MCF 10A (cell line): ENCODE data around the gene HSPA6. TPM values are rescaled to one million over a fixed set of nuclear protein-coding genes. Genes with fewer than 3 reads are reported as not detected.
"Not testable (repeated sequence)": the region's sequence is repeated elsewhere in the genome, so short reads cannot be mapped to it uniquely, and the experiment has no call there.

Experiments used
- Bru-seq: library from RNA; stranded (reverse); fragments of 400-500 nt; gene quantifications from one replicate; lab custom pipeline; 2021; lab: Mats Ljungman, UMichigan
- BruChase-seq, 2 experiments: library from RNA; stranded (reverse); fragments of 400-500 nt; gene quantifications; one replicate each; lab custom pipeline; 2021; lab: Mats Ljungman, UMichigan
- BruUV-seq: library from RNA; stranded (reverse); fragments of 400-500 nt; replicated peaks from 2 replicates; lab custom pipeline; 2021; lab: Mats Ljungman, UMichigan
- CTCF ChIA-PET: fragments of 300-600 bp; sonication (Branson Sonifier 250); formaldehyde crosslinking; extraction: SDS; loops from one replicate; lab custom pipeline; 2021; ENCODE audit warnings: antibody characterized with exemption, inconsistent platforms; lab: Yijun Ruan, JAX
- POLR2A ChIA-PET: fragments of 300-600, 350-650 bp; sonication (Branson Sonifier 250); formaldehyde crosslinking; extraction: SDS; loops from one replicate; lab custom pipeline; 2020; ENCODE audit warnings: antibody characterized with exemption, inconsistent platforms; lab: Yijun Ruan, JAX
- DNase-seq: peaks from one replicate; pipeline ENCODE4 v3.0.0-alpha.2; 2018; ENCODE audit not compliant: unreplicated experiment
- H3K27ac Mint-ChIP-seq: one replicate; pipeline ENCODE4 v1.8.0; 2022; ENCODE audit warnings: mild to moderate bottlenecking, low read depth, mixed read lengths; ENCODE audit not compliant: unreplicated experiment
- H3K27me3 Mint-ChIP-seq: one replicate; pipeline ENCODE4 v1.8.0; 2022; ENCODE audit warnings: mixed read lengths; ENCODE audit not compliant: insufficient read depth, unreplicated experiment
- H3K36me3 Mint-ChIP-seq: one replicate; pipeline ENCODE4 v1.8.0; 2022; ENCODE audit warnings: mild to moderate bottlenecking, moderate library complexity, mixed read lengths; ENCODE audit not compliant: insufficient read depth, unreplicated experiment
- H3K4me1 Mint-ChIP-seq: one replicate; pipeline ENCODE4 v1.8.0; 2022; ENCODE audit warnings: mixed read lengths; ENCODE audit not compliant: insufficient read depth, unreplicated experiment
- H3K4me3 Mint-ChIP-seq: one replicate; pipeline ENCODE4 v1.8.0; 2022; ENCODE audit warnings: mild to moderate bottlenecking, moderate library complexity, mixed read lengths; ENCODE audit not compliant: unreplicated experiment
- H3K9me3 Mint-ChIP-seq: one replicate; pipeline ENCODE4 v1.8.0; 2022; ENCODE audit warnings: mixed read lengths; ENCODE audit not compliant: unreplicated experiment
- CTCF ChIP-seq: fragments of 200-600 bp; IDR thresholded peaks from one replicate; pipeline ENCODE4 v1.8.0; 2022; ENCODE audit warnings: antibody characterized with exemption, mild to moderate bottlenecking; ENCODE audit not compliant: unreplicated experiment
- intact Hi-C: fragments of 100-400 bp; cut with micrococcal nuclease; formaldehyde crosslinking; loops from 2 replicates; pipeline ENCODE4 v1.14.1; 2022
- long read RNA-seq: library from polyadenylated mRNA; stranded (forward); transcript quantifications from one replicate; pipeline ENCODE4 v2.0.0, GENCODE V29; 2022
- total RNA-seq: library from RNA; stranded (reverse); gene quantifications from 2 replicates; pipeline ENCODE4 v1.2.3, GENCODE V29; 2022

HSPA6 gene
- 0.28 and 0.52 TPM in 2 replicates for total RNA-seq
- Bru-seq, nascent RNA = percentile 35 among the genes with signal in this experiment
- percentile 22 among the genes with signal in this experiment for BruChase-seq, experiment 1, labeled RNA remaining after a 6-hour chase
- percentile 28 among the genes with signal in this experiment for BruChase-seq, experiment 2, labeled RNA remaining after a 2-hour chase
- long read RNA-seq, partial matches to known transcripts = 0 of 1 reads
- long read RNA-seq, other reads (novel, unspliced or antisense) = 0 of 1 reads

GRCh38 chr1:161523817-161524741 is at the start of gene HSPA6:
Gene HSPA6, plus strand, starts transcription at chr1:161524540. Its CDS starts 119 bp downstream, at chr1:161524659.
- Mint-ChIP-seq H3K4me3 (peak within 1 kb of the TSS; percentile 80), H3K27ac (peak within 1 kb of the TSS; percentile 49), H3K36me3 (peaks cover 12% of the 10 kb centered on the region)
- DNase-seq = peak; percentile 81
- CTCF ChIA-PET = interaction anchor here (0.5 to 0.6 kb wide), 2 partner anchors 37 to 218 kb away, joined by 3 read pairs; no protein-coding TSS in a partner anchor
- not testable (repeated sequence) for BruUV-seq, H3K9me3 Mint-ChIP-seq, H3K27me3 Mint-ChIP-seq, H3K4me1 Mint-ChIP-seq
- intact Hi-C loops = loop anchor here (2.0 kb wide), 1 partner anchor 87 kb away; no protein-coding TSS in a partner anchor
- POLR2A ChIA-PET = interaction anchor here (0.7 to 1.7 kb wide), 9 partner anchors 8 to 226 kb away, joined by 3 to 11 read pairs (median 5); partner anchors contain the start of genes DUSP12 and FCGR2A

GRCh38 chr1:161477711-161478110 is 46.6 kb upstream of the HSPA6 start:
- H3K27ac Mint-ChIP-seq, H3K4me3 Mint-ChIP-seq, H3K36me3 Mint-ChIP-seq, H3K4me1 Mint-ChIP-seq, DNase-seq, BruUV-seq, POLR2A ChIA-PET, intact Hi-C loops, H3K9me3 Mint-ChIP-seq, H3K27me3 Mint-ChIP-seq: not testable (repeated sequence)
- CTCF ChIA-PET = interaction anchor here (0.6 to 1.0 kb wide), 2 partner anchors 67 to 75 kb away, joined by 3 to 4 read pairs; no protein-coding TSS in a partner anchor

- no peak overlapping the region for H3K4me3 Mint-ChIP-seq
- ChIA-PET CTCF (no interaction called here), POLR2A (interaction anchor here (0.6 kb wide), 1 partner anchor 61 kb away, joined by 3 read pairs; no protein-coding TSS in a partner anchor)
- intact Hi-C loops = no loop called here
- no peaks in the 10 kb centered on the region for H3K36me3 Mint-ChIP-seq
- BruUV-seq = no TSS peak
- no peak overlapping the region for H3K27ac Mint-ChIP-seq
- no peak for DNase-seq
- no peaks in the 10 kb centered on the region for H3K27me3 Mint-ChIP-seq
- H3K4me1 Mint-ChIP-seq = no peaks in the 10 kb centered on the region
- H3K9me3 Mint-ChIP-seq = no peaks in the 10 kb centered on the region
- no peak for TF ChIP-seq CTCF
Observed at GRCh38 chr1:161478985-161479384, 45.4 kb upstream of the HSPA6 start.

DNA sequence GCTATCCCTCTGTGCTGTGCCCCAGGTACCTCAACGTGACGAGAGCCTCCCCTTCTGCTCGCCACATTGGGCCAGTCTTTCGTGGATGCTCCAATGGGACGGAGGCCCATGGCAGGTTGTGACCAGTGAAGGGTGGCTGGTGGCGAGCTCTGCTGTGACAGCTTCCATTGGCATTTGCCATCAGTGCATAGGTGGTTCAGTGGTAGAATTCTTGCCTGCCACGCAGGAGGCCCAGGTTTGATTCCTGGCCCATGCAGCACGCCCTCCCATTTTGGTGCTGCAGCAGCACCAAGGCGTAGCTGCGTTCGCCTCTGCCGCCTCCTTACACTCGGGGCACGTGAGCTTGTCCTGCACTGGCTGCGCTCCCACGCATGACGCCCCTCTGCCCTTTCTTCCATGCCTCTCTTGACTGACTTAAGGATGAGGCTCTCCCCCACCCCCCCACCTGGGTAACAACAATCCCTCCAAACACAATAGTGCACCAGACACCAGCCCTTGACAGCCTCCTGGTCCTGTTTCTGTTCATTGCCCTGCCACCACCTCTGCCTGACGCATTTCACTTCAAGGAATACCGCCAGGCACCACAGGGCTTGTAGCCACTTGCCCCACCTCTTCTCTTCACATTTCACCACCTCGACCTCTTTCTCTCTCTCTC is 43.8 kb upstream of the HSPA6 start:
- Mint-ChIP-seq H3K9me3 (no peaks in the 10 kb centered on the region), H3K36me3 (no peaks in the 10 kb centered on the region), H3K4me1 (no peaks in the 10 kb centered on the region), H3K27me3 (no peaks in the 10 kb centered on the region), H3K4me3 (no peak overlapping the region), H3K27ac (no peak overlapping the region)
- BruUV-seq = no TSS peak
- peak; percentile 84 for DNase-seq
- ChIA-PET CTCF (interaction anchor here (0.6 to 1.2 kb wide), 3 partner anchors 15 to 1071 kb away, joined by 3 to 4 read pairs (median 3); no protein-coding TSS in a partner anchor), POLR2A (no interaction called here)
- no peak for TF ChIP-seq CTCF
- intact Hi-C loops = loop anchor here (10.0 kb wide), 2 partner anchors 164 to 554 kb away; no protein-coding TSS in a partner anchor
